Islet of Langerhans (tissue), 1 donor: ENCODE data around the gene DNAAF1.

Source experiments
- FAIRE-seq: peaks from one replicate; lab custom pipeline; 2011; peaks lifted over from hg19 to GRCh38; lab: Jason Lieb, UNC

Gene DNAAF1

DNA sequence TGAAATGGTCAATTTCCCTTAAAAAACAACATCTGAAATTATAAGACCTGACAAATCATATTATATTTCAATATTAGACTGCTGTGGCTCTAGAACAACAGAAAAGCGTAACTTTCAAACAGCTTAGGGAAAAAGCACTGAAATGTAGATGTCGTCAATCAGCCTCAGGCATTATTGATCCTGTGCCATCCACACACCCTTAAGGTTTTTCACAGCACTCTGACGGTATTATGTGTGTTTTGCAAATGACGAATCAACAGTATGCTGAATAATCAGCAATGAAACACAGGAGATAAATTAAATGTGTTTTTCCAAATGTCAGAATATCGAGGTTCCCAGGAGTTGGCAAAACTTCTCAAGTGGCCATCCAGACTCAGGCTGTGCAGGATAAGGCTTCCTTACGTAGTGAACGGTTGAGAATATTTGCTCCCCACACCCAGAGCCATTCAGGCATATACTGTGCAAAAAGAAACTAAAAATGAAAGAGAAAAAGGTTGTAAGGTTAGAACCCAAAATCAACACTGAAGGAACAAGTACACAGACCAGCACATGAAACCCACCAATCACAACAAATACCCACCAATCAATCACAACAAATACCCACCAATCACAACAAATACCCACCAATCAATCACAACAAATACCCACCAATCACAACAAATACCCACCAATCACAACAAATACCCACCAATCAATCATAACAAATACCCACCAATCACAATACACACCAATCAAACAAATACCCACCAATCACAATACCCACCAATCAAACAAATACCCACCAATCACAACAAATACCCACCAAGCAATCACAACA lies 20.6 kb upstream of the DNAAF1 start:
- FAIRE-seq: no peak

DNA sequence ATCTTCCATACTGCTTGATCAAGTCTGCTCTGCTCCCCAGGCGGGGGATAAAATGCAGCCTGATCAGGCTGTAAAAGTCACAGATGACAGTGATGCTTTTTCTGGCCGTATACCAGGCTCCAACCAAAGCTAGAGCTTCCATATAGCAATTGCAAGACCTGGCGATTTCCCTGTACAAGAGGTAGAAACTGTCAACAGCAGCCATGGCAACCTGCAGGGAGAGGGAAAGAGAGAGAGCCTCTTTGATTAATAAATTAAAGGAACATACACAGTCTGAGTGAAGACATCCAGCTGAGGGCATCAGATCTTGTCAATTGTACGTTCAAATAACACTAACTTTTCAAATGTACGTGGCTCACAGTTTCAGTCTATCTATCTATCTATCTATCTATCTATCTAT lies 14.0 kb upstream of the DNAAF1 start:
- FAIRE-seq: no peak

DNA sequence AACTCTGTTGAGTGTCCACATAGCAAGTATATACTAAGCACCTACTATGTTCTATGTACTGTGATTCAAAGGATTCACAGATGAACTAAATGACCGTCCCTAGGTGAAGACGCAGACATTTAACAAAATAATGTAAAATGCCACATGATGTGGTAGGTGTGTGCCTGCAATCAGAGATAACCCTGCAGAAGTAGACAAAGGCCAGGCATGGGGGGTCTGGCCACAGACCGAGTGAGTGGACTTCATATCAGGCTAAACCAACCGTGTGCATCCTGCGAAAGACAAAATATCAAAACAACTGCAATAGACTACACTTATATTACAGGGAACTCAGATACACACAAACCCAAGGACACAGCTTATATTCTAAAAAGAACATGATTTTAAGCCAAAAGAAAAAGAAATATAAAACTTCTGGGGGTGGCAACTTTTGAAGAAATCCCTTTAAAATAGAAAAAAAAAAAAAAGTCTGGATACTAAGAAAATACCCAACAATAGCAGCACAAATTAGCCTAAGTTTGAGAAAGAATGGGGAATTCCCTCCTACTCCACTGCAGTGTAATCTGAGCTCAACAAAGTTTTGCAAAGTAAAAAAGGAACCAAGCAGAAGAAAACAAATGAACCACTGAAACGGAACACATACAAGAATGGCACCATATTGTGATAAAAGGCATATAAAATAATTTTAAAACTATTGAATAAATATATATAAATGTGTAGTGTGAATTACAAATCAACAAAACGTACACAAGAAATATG lies 12.4 kb upstream of the DNAAF1 start:
- no peak for FAIRE-seq

DNA sequence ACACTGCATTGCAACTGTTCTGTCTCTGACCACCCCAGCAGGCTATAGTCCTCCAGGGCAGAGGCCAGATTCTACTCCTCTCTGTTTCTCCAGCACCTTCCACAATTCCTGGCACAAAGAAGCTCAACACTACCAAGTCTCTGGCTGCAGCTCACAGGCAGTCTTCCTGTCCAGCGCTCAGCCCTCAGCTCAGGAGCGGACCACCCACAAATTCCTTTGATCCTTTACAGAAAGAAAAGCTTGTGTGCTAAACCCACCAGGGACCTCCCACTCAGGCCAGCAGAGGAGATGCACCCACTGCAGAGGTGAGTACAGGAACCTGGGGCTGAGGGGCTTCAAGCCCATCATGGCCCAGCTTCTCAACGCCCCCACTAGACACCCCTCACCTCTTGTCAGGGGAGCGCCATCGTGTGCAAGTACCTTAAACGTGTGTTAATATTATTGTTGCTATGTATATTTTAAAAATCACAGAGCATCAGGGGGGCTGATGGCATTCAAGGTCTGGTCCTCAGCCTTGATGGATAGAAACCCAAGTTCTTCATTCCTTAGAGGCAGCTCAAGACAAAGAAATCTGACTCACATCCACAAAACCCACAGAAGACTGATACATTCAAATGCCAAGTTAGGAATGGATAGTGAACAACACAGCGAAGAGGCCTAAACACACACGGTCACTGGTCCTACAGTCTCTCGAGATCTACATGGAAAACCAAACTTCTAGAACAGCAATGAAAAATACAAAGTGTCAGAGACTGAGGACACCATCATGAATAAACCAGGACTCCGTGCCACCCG lies 8.6 kb upstream of the DNAAF1 start:
- no peak for FAIRE-seq

- no peak for FAIRE-seq
These were observed 7.8 kb upstream of the DNAAF1 start for GRCh38 chr16:84137287-84137686.

- no peak for FAIRE-seq
These were observed 7.2 kb upstream of the DNAAF1 start for GRCh38 chr16:84137769-84138357.

GRCh38 chr16:84138500-84138823 lies 6.6 kb upstream of the DNAAF1 start:
- FAIRE-seq: no peak

- FAIRE-seq: no peak
These were observed 6.1 kb upstream of the DNAAF1 start for GRCh38 chr16:84138824-84139627.

GRCh38 chr16:84139628-84140258 lies 5.4 kb upstream of the DNAAF1 start:
- no peak for FAIRE-seq

DNA sequence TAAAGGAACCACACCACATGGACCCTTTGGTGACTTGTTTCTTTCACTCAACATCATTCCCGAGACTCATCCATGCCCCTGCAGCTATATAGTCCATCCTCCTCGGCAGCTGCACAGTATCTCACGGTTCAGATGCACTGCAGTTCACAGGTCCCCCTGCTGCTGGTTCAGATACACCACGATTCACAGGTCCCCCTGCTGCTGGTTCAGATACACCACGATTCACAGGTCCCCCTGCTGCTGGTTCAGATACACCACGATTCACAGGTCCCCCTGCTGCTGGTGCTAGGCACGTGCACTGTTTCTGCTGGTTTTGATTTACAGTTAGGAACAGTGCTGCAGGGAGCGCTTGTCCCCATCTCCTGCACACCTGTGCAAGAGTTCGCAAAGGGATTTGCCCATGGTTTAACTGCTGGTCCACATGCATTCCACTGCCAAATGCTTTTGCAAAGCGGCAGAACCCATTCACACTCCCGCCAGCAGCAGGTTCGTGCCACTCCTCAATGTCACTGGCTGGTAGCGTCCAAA lies 3.9 kb upstream of the DNAAF1 start:
- no peak for FAIRE-seq

- FAIRE-seq: no peak
These were observed 2.0 kb upstream of the DNAAF1 start for GRCh38 chr16:84143081-84143480.

DNA sequence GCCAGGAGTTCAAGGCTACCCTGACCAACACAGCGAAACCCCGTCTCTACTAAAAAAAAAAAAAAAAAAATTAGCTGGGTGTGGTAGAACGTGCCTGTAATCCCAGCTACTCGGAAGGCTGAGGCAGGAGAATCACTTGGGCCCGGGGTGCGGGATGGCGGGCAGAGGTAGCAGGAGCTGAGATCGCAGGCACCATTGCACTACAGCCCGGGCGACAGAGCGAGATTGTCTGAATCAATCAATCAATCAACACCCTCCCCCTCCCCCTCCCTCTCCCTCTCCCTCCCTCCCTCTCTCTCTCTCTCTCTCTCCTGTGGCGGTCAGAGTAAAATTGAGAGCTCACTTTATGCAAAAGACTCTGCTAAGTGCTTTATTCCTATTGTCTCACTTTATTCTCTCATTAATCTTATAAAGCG lies 1.3 kb upstream of the DNAAF1 start:
- no peak for FAIRE-seq

GRCh38 chr16:84144209-84144858 lies 774 bp upstream of the DNAAF1 start:
- no peak for FAIRE-seq

DNA sequence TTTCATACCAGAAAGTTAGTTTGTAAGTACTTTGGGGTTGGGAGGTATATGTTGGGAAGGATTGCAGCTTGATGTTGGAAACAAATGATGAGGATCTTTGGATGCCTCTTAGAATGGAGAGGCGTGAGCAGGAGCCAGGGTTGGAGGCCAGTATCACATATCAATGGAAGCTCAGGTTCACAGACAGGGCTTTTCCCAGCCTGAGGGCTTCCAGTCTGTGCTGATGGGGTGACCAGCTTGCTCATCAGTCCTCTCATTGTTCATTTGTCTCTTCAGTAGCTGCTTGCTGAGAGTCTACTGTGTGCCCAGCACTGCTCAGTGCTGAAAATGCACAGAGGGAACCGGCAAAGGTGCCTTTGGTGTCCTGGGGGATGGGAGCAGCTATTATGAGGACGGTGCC lies 5.8 kb downstream of the DNAAF1 start:
- FAIRE-seq: no peak

GRCh38 chr16:84153660-84154214 lies 8.6 kb downstream of the DNAAF1 start:
- no peak for FAIRE-seq

DNA sequence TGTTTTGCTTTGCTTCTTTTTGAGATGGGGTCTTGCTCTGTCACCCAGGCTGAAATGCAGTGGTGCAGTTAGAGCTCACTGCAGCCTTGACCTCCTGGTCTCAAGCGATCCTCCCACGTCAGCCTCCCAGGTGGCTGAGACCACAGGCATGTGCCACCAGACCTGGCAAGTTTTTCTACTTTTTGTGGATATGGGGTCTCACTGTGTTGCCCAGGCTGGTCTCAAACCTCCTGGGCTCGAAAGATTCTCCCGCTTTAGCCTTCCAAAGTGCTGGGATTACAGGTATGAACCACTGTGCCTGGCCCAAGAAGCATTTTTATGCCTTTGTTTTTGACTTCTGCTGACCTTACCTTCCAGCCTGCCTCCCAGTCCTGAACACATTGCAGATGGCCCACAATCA lies 10.1 kb downstream of the DNAAF1 start:
- FAIRE-seq: no peak

GRCh38 chr16:84155771-84156170 lies 10.7 kb downstream of the DNAAF1 start:
- no peak for FAIRE-seq

DNA sequence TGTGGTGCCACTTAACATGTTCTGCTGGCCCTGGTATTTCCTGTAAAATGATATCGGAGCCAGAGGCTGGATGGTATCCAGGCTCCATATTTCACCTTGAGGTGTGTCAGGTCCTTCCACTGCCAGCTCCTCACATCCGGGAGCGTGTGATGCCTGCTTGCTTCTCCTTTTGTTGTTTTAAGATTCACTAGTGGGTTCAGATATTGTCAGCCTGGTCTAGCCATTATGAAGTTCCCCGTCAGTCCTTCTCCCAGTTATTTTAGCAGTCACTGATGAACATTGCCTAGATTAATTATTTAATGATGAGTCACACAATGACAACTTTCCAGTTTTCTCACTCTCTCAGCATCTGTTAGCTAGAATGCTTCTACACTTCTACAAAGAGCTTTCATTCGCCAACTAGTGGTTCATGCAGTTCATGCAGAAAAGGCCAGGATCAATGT lies 11.3 kb downstream of the DNAAF1 start:
- FAIRE-seq: no peak

- FAIRE-seq: no peak
These were observed 13.9 kb downstream of the DNAAF1 start for GRCh38 chr16:84159007-84159406.

GRCh38 chr16:84159800-84160199 lies 14.7 kb downstream of the DNAAF1 start:
- no peak for FAIRE-seq
